Panc1 (cell line): ENCODE data around the gene CABP4. TPM values are rescaled to one million over a fixed set of nuclear protein-coding genes. Genes with fewer than 3 reads are reported as not detected.

Experiments used
- ATAC-seq: fragments of 200-7000 bp; cut with Tn5 transposase; 2 replicates; pipeline ENCODE4 v1.9.1; 2020; ENCODE audit warnings: mild to moderate bottlenecking, moderate library complexity
- BruUV-seq: library from RNA; stranded (reverse); fragments of 400-500 nt; replicated peaks from 2 replicates; lab custom pipeline; 2021; lab: Mats Ljungman, UMichigan
- CTCF ChIA-PET: fragments of 300-600 bp; sonication (Branson Sonifier 250); formaldehyde crosslinking; loops from one replicate; lab custom pipeline; 2022; ENCODE audit warnings: antibody characterized with exemption; lab: Charles Lee
- POLR2A ChIA-PET: fragments of 300-600 bp; sonication (Branson Sonifier 250); formaldehyde crosslinking; loops from one replicate; lab custom pipeline; 2022; ENCODE audit warnings: antibody characterized with exemption; lab: Charles Lee
- DNase-seq: peaks from one replicate; pipeline ENCODE4 v3.0.0-alpha.2; 2010; ENCODE audit warnings: low read depth, low spot score
- H3K27ac ChIP-seq: 2 replicates; pipeline ENCODE4 v1.5.1; 2011; ENCODE audit warnings: mild to moderate bottlenecking, low read length, inconsistent platforms
- H3K27me3 ChIP-seq: fragments of 200-500 bp; sonication (Bioruptor generic); 2 replicates; pipeline ENCODE4 v1.6.0; 2014; ENCODE audit warnings: low read length, inconsistent platforms; ENCODE audit not compliant: control insufficient read depth, insufficient read depth
- H3K36me3 ChIP-seq: fragments of 200-500 bp; sonication (Bioruptor generic); 2 replicates; pipeline ENCODE4 v1.5.1; 2014; ENCODE audit warnings: inconsistent platforms, mild to moderate bottlenecking, low read length, moderate library complexity; ENCODE audit not compliant: control insufficient read depth, insufficient read depth
- H3K4me1 ChIP-seq: 2 replicates; pipeline ENCODE4 v1.5.1; 2011; ENCODE audit warnings: inconsistent platforms, mild to moderate bottlenecking, low read length, moderate library complexity; ENCODE audit not compliant: control insufficient read depth, insufficient read depth
- H3K4me3 ChIP-seq, 2 experiments: 2 replicates each; pipeline ENCODE4 v1.5.1; 2011 to 2012; ENCODE audit warnings: low read depth in 2 of 2, low read length in 2 of 2, mild to moderate bottlenecking in 2 of 2, inconsistent platforms in 1 of 2, moderate library complexity in 1 of 2
- H3K9me3 ChIP-seq: fragments of 200-500 bp; sonication (Bioruptor generic); 2 replicates; pipeline ENCODE4 v1.5.1; 2014; ENCODE audit warnings: low read depth, mild to moderate bottlenecking, inconsistent platforms, low read length, moderate library complexity; ENCODE audit not compliant: control insufficient read depth, insufficient read depth
- POLR2AphosphoS5 ChIP-seq: IDR thresholded peaks from 2 replicates; pipeline ENCODE4 v1.6.1; 2012; ENCODE audit warnings: mild to moderate bottlenecking, low read depth, low read length, moderate library complexity
- SIN3A ChIP-seq: IDR thresholded peaks from 2 replicates; pipeline ENCODE4 v1.6.1; 2012; ENCODE audit warnings: low read depth, mild to moderate bottlenecking, low read length, moderate library complexity, borderline replicate concordance; ENCODE audit not compliant: insufficient read depth
- TCF7L2 ChIP-seq: IDR thresholded peaks from 2 replicates; pipeline ENCODE4 v1.6.1; 2011; ENCODE audit warnings: mild to moderate bottlenecking, low read depth, low read length, inconsistent platforms
- in situ Hi-C: cut with HindIII; loops from 2 replicates; pipeline ENCODE4 v1.10.0; 2016; ENCODE audit warnings: low sequenced_read_pairs, low pct_unique_long_range_greater_than_20kb
- intact Hi-C: fragments of 100-400 bp; cut with micrococcal nuclease; formaldehyde crosslinking; loops from one replicate; pipeline ENCODE4 v1.10.0; 2022; ENCODE audit not compliant: unreplicated experiment
- total RNA-seq: library from RNA; stranded (reverse); gene quantifications from one replicate; pipeline ENCODE4 v1.2.1, GENCODE V29; 2021; ENCODE audit not compliant: unreplicated experiment
- TF ChIP-seq, protein P1 (sequence below), 2 experiments: IDR thresholded peaks; 2 replicates each; pipeline ENCODE4 v1.6.1; 2011 to 2012; ENCODE audit warnings: low read depth in 2 of 2, control low read depth in 1 of 2, low read length in 1 of 2, mild to moderate bottlenecking in 1 of 2, moderate library complexity in 1 of 2; ENCODE audit not compliant: insufficient read depth in 1 of 2
- TF ChIP-seq, protein P2 (sequence below): fragments of 450-650 bp; IDR thresholded peaks from 2 replicates; pipeline ENCODE4 v1.5.1; 2017; ENCODE audit warnings: mild to moderate bottlenecking

The CABP4 gene
- total RNA-seq, 1 experiment from 2014 or later: not detected

DNA sequence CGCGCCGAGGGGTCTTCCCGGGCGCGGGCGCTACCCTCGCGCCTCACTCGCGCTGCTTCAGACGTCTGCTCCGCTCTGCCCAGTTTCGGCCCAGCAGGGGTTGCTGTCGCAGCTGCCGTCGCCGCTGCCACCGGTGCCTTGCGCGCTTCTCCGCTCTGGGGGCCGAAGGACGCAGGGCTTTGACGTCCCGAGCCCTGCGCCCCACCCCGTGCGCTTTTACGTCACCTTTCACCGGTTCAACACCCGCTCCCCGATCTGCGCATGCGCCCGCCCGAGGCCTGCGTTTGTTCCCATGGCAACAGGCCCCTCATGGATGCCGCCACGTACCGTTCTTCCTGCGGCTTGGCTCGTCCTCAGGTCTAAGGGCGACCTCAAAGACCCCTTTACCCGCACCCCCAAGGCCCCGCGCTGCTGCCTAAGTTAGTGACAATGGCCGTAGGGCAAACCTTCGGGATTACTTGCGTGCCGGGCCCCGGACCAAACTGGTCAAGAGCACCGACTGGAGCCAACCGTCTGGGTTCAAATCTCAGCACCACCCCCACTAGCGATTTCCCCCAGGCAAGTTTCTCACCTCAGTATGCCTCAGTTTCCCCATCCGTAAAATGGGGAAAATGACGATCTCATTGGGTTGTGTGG, 53.5 kb downstream of the CABP4 start:
- CTCF ChIA-PET: interaction anchor here (0.7 to 0.9 kb wide), 2 partner anchors 68 to 116 kb away, joined by 3 read pairs; no protein-coding TSS in a partner anchor
- DNase-seq (peak; percentile 81), ATAC-seq (peak; percentile 60)

DNA sequence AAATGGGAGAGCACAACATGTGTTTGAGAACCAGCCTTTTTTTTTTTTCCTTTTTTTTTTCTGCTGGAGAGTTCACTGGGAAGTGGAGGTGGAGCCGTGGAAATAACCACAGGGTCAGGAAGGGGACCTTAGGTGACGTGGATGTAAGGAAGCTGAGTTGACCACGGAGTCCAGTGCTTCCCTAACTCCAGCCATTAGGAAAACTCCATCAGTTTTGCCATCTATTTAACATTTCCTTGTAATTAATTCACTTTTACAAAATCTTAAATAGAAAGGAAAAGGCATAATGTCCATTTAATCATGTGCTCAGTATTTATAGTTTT, 54.8 kb downstream of the CABP4 start:
- intact Hi-C loops: no loop called here
- H3K9me3 ChIP-seq: no peaks in the 10 kb centered on the region
- no peak for DNase-seq
- peaks cover 23% of the 10 kb centered on the region for H3K4me1 ChIP-seq
- H3K27ac ChIP-seq: no peak overlapping the region
- ATAC-seq: no peak
- no peaks in the 10 kb centered on the region for H3K36me3 ChIP-seq
- no TSS peak for BruUV-seq
- no peak overlapping the region for H3K4me3 ChIP-seq
- H3K27me3 ChIP-seq: no peaks in the 10 kb centered on the region
- ChIA-PET POLR2A (no interaction called here), CTCF (no interaction called here)
- in situ Hi-C loops: no loop called here
- TF ChIP-seq TCF7L2: no peak
- TF ChIP-seq, protein P1, sequence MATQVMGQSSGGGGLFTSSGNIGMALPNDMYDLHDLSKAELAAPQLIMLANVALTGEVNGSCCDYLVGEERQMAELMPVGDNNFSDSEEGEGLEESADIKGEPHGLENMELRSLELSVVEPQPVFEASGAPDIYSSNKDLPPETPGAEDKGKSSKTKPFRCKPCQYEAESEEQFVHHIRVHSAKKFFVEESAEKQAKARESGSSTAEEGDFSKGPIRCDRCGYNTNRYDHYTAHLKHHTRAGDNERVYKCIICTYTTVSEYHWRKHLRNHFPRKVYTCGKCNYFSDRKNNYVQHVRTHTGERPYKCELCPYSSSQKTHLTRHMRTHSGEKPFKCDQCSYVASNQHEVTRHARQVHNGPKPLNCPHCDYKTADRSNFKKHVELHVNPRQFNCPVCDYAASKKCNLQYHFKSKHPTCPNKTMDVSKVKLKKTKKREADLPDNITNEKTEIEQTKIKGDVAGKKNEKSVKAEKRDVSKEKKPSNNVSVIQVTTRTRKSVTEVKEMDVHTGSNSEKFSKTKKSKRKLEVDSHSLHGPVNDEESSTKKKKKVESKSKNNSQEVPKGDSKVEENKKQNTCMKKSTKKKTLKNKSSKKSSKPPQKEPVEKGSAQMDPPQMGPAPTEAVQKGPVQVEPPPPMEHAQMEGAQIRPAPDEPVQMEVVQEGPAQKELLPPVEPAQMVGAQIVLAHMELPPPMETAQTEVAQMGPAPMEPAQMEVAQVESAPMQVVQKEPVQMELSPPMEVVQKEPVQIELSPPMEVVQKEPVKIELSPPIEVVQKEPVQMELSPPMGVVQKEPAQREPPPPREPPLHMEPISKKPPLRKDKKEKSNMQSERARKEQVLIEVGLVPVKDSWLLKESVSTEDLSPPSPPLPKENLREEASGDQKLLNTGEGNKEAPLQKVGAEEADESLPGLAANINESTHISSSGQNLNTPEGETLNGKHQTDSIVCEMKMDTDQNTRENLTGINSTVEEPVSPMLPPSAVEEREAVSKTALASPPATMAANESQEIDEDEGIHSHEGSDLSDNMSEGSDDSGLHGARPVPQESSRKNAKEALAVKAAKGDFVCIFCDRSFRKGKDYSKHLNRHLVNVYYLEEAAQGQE (IDR thresholded peaks at IDR 0.05; ENCODE audit: insufficient read depth in 1 of 2, low read depth in 2 of 2, low read length in 1 of 2): no peak
- TF ChIP-seq, protein P2, sequence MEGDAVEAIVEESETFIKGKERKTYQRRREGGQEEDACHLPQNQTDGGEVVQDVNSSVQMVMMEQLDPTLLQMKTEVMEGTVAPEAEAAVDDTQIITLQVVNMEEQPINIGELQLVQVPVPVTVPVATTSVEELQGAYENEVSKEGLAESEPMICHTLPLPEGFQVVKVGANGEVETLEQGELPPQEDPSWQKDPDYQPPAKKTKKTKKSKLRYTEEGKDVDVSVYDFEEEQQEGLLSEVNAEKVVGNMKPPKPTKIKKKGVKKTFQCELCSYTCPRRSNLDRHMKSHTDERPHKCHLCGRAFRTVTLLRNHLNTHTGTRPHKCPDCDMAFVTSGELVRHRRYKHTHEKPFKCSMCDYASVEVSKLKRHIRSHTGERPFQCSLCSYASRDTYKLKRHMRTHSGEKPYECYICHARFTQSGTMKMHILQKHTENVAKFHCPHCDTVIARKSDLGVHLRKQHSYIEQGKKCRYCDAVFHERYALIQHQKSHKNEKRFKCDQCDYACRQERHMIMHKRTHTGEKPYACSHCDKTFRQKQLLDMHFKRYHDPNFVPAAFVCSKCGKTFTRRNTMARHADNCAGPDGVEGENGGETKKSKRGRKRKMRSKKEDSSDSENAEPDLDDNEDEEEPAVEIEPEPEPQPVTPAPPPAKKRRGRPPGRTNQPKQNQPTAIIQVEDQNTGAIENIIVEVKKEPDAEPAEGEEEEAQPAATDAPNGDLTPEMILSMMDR: no peak
- no peak for TF ChIP-seq SIN3A
- no peak for TF ChIP-seq POLR2AphosphoS5

More for the DNA sequence above, 53.5 kb downstream of the CABP4 start:
- no TSS peak for BruUV-seq
- TF ChIP-seq POLR2AphosphoS5: peak; percentile 78
- TF ChIP-seq TCF7L2: 0 out of 2 replicates have a peak, but pooled peaks have one; percentile 51
- TF ChIP-seq, protein P1 (IDR thresholded peaks at IDR 0.05; ENCODE audit: insufficient read depth in 1 of 2, low read depth in 2 of 2, low read length in 1 of 2): no peak
- TF ChIP-seq, protein P2: no peak
- TF ChIP-seq SIN3A: peak; percentile 96; the same call in 1 of the 2 replicates
- POLR2A ChIA-PET: interaction anchor here (0.6 kb wide), 2 partner anchors 83 to 1967 kb away, joined by 3 to 4 read pairs; no protein-coding TSS in a partner anchor
- H3K4me1 ChIP-seq: peaks cover 25% of the 10 kb centered on the region
- peak overlapping the region; percentile 68 to 82 for H3K4me3 ChIP-seq
- no peaks in the 10 kb centered on the region for H3K9me3 ChIP-seq
- H3K27me3 ChIP-seq: no peaks in the 10 kb centered on the region
- in situ Hi-C loops: no loop called here
- intact Hi-C loops: loop anchor here (5.0 kb wide), 1 partner anchor 96 kb away; no protein-coding TSS in a partner anchor
- peak overlapping the region; percentile 86 for H3K27ac ChIP-seq
- H3K36me3 ChIP-seq: no peaks in the 10 kb centered on the region; the same call in 1 of the 2 replicates
